ENCODE results near the gene LIMS2.

Gene LIMS2

DNA sequence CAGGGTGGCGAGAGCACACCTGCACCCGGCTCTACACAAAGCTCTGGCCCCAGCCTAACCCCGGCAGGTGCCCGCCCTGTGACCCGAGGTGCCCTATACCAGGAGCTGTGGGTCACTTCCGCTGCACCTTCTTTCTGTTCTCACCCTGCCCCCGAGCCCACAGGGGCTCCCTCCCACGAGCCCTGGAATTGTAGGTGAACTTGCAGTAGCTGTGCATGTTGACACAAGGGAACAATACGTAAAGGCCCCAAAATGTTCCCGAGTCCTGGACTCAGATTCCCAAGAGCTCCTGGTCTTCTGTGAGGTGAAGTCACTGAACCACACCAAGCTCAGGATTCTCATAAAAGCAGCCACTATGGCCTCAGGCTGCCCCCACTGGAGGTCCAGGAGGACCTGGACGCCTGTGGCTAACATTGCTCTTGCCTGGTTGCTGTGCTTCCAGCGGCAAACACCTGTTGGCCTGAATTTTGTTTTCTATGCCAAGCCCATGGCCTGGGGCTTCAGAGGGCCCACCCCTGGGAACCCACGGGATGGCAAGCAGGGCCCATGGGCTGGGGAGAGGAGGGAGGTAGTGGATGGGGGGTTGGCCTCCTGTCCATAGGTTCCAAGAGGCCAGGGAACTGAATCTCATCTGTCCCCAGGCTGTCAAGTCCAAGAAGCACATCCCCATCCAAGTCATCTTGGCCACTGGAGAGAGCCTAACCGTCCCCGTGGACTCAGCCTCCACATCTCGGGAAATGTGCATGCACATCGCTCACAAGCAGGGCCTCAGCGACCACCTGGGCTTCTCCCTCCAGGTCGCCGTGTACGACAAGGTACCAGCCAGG is 52.6 kb downstream of the LIMS2 start:
- no peak for DNase-seq (ENCODE audit: low spot score)

DNA sequence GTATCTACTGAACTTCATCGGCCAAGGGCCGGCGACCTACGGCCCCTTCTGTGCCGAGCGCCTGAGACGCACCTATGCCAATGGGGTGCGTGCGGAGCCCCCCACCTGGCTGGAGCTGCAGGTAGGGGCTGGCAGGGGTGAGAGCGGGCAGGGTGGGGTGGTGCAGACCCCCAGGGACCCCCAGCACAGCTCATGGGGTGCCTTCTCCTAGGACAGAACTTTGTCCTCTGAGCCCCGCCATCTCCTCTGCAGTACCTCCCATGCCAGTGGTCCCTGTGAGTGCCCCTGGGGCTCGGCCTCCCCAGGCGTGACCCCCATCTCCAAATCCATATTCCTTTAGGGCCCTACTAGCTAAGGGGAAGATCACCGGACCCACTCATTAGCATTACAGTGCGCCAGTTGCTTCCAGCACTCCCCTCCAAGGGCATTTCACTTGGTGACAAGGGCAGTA is 53.3 kb downstream of the LIMS2 start:
- no peak for DNase-seq (ENCODE audit: low spot score)

DNA sequence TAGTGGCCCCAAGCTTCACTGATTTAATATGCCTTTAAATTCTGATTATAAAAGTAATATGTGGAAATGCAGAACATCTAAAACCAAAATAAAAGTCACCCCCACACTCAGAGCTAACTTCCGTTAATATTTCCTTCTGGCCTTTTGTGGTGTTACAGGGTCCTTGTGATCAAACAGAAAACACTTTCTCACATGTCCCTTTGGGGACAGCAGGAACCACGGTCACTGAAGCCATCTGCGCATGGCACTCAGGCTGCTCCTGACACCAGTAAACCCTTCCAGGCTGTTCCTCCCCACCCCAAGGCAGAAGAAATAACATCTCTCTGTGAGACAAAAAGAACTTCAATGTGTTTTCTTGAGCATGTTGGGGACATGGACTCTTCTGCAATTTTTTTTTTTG is 54.5 kb downstream of the LIMS2 start:
- DNase-seq (ENCODE audit: low spot score): no peak

DNA sequence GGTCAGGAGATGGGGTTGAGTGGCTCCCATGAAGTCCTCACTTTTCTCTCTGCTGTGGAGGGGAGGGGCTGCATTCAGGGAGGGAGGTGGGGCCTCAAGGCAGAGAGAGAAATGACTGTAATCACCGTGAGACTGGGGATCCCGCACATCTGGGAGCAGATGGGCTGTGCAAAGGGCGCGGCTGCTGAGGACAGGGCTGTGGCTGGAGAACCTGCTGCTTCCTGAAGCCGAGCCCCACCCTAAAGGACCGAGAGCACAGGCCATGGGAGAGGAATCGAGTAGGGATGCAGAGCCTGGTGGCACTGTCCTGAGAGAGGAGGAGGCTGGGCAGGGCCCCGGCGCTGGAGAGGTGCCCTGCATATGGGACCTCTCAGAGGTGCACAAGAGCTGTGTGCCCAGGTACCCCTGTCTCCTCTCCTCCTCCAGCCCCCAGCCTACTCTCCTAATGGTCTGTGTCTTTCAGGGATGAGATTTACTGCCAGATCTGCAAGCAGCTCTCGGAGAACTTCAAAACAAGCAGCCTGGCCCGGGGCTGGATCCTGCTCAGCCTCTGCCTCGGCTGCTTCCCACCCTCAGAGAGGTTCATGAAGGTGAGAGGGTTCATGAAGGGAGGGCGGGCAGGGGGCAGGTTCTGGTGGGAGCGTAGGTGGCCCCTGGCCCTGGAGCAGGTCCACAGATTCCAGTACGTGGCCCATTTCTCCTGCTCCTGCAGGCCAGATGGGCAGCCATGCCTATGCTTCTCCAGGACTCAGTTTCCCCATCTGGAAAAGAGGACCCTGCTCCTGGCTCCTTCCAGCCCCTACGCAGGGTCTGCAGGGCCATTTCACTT is 55.2 kb downstream of the LIMS2 start:
- DNase-seq (ENCODE audit: low spot score): no peak

DNA sequence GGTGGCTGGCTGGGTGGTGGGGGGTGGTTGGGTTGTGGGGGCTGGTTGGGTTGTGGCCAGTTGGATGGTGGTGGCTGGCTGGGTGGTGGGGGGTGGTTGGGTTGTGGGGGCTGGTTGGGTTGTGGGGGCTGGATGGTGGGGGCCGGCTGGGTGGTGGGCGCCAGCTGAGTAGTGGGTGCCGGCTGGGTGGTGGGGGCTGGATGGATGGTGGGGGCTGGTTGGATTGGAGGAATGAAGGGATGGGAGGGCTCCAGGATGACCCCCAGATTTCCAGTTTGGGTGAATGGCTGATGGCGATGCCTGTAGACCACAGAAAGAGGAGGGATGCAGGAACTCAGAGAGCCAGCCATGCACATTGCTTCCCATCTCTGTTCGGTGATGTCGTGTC is 56.1 kb downstream of the LIMS2 start:
- DNase-seq (ENCODE audit: low spot score): no peak

DNA sequence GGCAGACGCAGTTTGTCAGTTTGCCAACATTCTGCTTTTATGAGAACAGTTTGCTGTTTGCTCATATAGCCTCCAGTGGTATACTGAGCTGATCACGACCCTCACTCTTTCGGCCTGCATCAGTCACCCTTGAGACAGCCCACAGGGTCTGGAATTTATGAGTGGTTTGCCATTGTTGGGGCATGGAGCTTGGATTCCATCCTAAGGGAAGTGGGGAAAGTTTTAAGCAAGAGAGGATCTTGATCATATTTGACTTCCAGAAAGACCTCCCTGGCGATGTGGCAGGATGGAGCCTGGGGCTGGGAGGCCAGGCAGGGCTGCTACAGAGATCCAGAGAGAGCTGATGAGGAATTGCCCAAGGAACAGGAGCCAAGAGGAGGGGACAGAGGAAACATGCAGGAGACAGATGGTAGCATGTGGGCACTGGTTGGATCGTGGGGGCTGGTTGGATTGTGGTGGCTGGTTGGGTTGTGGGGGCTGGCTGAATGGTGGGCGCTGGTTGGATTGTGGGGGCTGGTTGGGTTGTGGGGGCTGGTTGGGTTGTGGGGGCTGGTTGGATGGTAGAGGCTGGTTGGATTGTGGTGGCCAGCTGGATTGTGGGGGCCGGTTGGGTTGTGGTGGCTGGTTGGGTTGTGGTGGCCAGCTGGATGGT is 56.7 kb downstream of the LIMS2 start:
- no peak for DNase-seq (ENCODE audit: low spot score)

DNA sequence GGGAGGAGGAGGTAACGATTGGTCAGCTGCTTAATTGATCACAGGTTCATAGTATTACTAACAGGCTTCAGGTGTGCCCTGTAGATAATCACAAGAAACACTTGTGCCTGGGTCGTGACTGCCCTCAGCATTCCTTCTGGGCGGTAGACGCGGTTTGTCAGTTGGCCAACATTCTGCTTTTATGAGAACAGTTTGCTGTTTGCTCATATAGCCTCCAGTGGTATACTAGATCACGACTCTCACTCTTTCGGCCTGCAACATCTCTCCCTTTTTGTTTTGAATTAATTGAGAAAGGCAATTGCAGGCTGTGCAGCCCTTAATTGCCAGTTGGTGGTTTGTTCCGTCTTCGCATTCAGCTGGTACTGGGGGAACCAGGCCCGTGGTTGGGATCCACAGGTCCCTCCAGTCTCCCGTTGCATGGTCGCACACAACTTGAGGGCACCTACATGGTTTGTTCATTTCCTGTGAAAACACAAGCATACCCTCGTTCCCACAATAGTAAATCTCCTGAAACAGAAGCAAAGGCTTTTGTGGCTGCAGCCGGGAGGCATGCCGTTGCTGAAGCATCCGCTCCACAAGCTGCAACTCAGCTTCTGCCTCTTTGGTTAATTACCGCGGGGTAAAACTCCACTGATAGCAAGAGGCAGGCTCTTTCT is 59.7 kb downstream of the LIMS2 start:
- DNase-seq (ENCODE audit: low spot score): no peak

DNA sequence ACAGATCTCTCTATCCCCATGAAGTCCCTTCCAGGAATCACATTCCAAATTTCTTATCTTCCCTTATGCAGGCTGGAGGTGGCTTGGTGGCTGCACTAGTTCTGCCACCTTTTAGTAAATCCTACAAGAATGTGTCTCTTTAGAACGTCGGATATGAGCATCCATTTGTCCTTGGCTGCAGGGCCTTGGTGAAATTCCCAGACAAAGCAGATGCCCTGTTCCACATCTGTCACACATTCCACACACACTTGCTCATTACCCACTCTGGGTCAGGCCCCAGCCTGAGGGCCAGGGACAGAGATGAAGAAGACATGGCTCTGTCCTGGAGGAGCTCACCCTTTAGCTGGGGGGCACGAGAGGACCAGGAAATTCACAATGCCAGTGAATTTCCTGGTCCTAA is 60.6 kb downstream of the LIMS2 start:
- DNase-seq (ENCODE audit: low spot score): no peak

DNA sequence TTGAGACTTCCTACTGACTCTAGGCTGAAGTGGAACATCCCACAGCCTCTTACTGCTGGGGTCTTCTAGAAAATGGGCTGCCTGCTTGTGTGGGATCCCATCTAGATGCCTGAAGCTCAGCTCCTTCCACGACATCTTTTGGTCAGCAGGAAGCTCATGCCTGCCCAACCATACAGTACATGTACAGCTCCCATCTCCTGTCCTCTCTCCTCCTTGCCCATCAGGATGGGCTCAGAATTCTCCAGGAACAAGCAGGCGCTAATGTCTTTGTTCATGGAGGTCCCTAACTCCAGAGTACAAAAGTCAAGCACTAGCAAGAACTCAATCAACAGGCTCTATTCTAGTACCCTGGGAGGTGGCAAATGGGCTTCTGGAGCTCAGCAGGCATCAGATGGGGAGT is 61.1 kb downstream of the LIMS2 start:
- no peak for DNase-seq (ENCODE audit: low spot score)

DNA sequence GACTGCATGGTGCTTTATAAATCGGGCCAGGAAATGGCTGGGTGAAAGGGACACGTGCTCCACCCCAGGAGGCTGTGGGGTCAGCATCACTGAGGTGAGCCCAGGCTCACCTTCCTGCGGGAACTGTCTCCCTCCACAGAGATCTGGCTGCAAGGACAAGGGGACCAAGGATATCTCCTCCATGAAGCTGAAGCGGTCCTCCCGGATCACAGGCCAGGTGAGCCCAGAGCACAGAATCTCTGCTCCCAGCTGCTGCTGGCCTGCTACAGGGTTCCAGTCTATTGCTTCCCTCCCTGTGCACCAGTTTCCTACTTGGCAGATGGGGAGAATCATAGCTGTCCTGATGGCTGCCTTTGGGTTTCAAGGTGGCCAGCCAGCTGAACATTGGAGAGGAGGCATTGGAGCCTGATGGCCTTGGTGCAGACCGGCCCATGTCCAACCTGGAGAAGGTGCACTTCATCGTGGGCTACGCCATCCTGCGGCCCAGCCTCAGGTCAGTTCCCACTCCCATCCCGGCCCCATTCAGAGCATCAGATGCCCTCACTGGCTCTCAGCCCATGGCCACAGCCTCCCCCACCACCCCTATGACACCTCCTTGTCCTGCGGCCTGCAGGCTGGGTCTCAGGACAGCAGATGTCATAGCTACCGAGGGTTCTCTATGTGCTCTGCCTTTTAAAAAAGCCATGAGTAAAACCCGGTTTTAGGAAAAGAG is 63.1 kb downstream of the LIMS2 start:
- no peak for DNase-seq (ENCODE audit: low spot score)

DNA sequence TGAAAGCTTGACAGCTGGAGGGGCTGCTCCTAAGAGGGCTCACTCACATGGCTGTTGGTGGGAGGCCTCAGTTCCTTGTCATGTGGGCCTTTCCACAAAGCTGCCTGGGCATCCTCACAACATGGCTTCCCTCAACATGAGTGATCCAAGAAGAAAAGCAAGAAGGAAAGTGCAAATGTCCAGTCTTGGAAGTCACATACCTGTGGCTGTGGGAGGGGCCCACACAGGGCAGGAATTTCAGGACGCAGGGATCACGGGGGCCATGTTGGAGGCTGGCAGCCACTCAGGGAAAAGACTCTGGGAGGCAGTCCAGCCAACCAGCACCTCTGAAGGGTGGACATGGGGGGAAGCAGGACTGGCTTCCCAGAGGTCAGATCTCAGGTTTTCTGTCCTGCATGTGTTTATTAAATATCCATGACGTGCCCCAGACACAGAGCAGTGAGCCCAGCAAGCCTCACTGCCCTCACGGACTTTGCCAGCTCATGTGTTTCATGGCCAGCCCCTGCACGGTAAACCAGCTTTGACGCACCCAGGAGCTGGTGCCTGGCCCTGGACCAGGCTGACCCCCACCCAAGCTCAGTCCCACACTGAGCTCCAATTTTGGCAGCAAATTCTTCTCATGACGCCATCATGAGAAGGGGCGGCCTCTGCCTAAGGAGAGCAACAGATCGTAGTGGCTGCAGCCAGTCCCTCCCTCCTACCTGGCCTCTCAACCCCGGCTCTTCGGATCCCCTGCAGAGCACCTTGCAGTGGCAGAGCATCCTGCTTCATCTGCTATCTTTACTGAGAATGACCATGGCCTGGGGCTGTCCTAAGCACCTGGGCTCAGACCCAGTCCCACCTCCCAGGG is 64.0 kb downstream of the LIMS2 start:
- no peak for DNase-seq (ENCODE audit: low spot score)

DNA sequence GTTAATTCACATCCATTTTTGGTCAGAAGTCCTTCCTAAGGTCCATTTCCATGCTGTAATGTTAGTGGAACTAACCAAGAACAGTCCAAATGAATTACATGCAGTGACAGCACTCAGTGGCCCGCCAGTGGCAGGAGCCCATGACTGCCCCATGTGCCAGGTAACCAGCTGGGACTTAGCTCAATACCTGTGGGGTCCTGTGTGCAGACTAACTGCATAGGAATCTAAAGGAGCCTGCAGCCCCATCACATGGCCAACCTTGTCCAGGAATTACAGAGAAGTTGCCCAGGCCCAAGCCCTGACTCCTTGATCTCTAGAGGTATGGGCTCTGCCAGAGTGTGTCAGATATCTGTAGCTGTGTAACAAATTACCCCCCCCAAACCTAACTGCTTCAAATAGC is 64.8 kb downstream of the LIMS2 start:
- no peak for DNase-seq (ENCODE audit: low spot score)

DNA sequence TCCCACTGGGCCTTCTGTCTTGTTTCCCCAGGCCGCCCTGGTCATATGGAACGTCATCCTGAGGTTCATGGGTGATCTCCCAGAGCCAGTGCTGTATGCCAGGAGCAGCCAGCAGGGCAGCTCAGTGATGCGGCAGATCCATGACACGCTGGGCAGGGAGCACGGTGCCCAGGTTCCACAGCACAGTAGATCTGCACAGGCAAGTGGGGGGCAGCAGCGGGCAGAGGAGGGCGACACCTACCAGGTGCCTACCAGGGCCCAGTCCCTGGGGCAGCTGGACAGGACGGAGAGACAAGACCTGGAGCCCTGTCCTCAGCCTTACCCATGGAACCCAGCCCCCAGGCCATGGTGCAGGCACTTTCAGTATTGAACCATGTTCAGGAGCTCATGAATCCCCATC is 65.5 kb downstream of the LIMS2 start:
- no peak for DNase-seq (ENCODE audit: low spot score)

DNA sequence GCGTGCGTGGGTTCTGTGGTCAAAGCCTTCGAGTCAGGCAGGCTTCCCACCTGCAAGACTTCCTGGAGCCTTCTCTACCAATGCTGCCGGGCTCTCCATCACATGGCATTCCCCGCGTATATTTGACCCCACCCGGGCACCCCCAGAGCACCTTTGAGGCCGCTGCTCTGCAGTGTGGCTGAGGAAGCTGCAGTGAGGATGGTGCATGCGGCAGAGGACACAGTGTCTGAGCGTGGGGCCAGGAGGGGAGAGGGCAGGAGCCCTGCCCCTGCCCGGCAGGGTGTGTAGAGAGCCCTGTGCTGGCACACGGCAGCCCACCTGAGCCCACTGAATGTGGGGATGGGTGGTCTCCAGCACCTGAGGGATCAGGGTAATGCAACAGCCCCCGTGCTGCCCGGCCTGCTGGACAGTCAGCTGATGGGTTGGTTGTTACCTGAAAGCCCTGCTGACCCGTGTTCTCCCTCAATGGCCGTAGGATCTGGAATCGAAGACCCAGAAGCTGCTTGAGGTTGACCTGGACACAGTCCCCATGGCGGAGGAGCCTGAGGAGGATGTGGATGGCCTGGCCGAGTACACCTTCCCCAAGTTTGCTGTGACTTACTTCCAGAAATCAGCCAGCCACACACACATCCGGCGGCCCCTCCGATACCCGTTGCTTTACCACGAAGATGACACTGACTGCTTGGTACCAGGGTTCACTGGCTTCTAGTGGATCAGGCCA is 66.1 kb downstream of the LIMS2 start:
- DNase-seq (ENCODE audit: low spot score): no peak

DNA sequence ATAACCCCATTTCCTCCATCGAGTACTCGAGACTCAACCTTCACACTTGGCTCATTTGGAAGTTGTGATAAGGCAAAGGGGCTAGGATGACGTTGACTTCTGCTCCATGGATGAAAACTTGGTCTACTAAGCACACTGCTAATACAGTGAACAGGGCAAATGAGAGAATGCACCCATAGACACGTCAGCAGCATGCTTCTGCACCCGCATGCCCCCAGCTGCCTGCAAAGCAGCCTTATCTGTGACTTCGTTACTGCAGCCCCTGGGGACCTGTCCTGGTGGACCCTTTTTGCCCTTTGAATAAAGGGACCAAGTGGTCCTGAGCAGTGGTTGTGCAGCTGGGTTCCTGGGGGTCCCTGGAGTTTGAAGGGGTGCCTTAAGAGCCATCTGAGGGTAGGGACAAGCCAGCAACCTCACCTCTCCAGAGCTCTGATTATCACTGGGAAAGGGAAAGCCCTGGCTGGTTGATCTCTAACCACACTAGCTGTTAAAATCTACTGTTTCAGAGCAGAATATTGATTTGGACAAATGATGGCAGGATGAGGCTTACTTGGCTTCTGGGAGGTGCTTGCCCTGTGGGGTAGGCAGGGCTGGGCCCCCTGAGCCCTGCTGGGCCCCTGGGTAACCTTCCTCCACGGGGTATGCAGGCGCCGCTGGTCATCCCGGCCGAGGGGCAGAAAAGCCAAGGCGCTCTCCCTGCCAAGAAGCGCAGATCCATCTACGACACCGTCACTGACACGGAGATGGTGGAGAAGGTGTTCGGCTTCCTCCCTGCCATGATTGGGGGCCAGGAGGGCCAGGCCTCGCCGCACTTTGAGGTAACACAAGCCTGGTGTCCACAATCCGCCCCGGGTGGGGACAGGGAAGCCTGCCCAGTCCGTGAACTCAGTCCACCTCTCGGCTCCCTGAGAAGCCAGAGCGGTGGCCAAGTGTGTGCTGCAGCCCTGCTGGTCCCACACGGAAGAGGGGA is 67.0 kb downstream of the LIMS2 start:
- no peak for DNase-seq (ENCODE audit: low spot score)

DNA sequence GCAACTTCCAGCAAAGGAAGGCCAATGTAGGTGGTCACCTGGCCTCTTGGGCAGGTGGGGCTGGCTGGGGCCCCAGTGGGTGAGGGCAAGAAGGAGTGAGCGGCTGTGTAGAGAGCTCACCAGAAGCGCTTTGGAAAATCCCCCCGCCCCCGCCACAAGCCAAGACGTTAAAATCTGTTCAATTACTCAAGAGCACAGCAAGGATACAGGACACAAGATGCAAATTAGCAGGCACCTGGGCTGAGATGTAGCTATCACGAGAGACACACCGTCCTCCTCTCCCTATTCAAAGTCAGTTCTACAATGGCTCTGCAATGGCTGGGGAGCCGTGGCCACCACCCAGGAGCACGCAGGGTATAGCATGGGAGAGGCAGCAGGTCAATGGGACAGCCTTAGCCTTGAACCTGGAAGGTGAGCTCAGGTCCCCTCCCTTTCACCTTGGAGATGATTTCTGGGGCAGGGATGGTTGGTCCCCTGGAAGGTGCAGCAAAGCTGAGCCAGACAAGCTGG is 67.9 kb downstream of the LIMS2 start:
- DNase-seq (ENCODE audit: low spot score): no peak

DNA sequence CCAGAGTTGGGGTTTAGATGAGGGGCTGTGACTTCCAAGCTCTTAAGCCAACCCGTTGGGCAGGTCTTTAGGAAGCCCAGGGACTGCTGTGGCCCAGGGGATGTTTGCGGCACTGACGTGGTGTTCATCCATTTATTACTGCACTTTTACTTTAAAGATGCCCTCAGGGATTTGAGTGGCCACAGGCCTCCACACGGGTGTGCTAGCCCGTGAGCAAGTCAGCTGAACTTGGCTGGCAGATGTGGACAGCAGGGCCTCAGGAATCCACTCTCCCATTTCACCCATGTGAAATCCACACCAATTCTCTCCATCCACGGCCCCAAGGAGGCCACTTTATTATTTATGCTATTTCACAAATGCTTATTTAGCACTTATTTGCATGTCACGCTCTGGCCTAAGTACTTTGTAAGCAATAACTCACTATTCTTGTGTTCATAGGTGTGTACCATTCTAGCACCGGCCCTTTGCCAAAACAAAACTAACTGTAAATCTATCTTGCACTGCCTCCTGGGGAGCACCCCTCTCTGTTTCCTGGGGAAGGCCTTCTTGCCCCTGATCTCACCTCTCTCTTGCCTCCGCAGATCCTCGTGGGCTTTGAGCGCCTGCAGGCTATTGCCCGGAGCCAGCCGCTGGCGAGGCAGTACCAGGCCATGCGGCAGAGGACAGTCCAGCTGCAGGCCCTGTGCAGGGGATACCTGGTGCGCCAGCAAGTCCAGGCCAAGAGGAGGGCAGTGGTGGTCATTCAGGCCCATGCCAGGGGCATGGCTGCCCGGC is 68.5 kb downstream of the LIMS2 start:
- DNase-seq (ENCODE audit: low spot score): no peak
